HepG2 (cell line): ENCODE data around the gene WNT3. TPM values are rescaled to one million over a fixed set of nuclear protein-coding genes. Genes with fewer than 3 reads are reported as not detected.

Experiments used
- ATAC-seq: fragments of 200-7000 bp; cut with Tn5 transposase; 3 replicates; pipeline ENCODE4 v1.9.1; 2020; ENCODE audit warnings: mild to moderate bottlenecking, moderate library complexity
- BruUV-seq: library from RNA; stranded (reverse); fragments of 400-500 nt; replicated peaks from 2 replicates; lab custom pipeline; 2021; lab: Mats Ljungman, UMichigan
- CTCF ChIA-PET: fragments of 300-600 bp; formaldehyde crosslinking; extraction: SDS; loops from one replicate; lab custom pipeline; 2021; ENCODE audit warnings: low total read pairs, inconsistent platforms, low intra/inter-chr PET ratio; lab: Yijun Ruan, JAX
- POLR2A ChIA-PET: fragments of 350-600 bp; sonication (Branson Sonifier 250); formaldehyde crosslinking; loops from one replicate; lab custom pipeline; 2020; ENCODE audit warnings: antibody characterized with exemption, inconsistent platforms; lab: Yijun Ruan, JAX
- DNase-seq: peaks from one replicate; pipeline ENCODE4 v3.0.0-alpha.2; 2015; ENCODE audit warnings: low spot score
- FAIRE-seq: peaks from 3 replicates; lab custom pipeline; 2011; peaks lifted over from hg19 to GRCh38; lab: Jason Lieb, UNC
- H2AFZ ChIP-seq: one replicate; pipeline ENCODE4 v1.6.1; 2011; ENCODE audit warnings: low read length, inconsistent platforms
- H3K27ac ChIP-seq: fragments of 300-600 bp; 3 replicates; pipeline ENCODE4 v1.8.0; 2011; ENCODE audit warnings: mixed run types, mild to moderate bottlenecking, mixed read lengths, low read length, inconsistent platforms; ENCODE audit not compliant: insufficient read depth; ENCODE audit errors: extremely low read length
- H3K27me3 ChIP-seq, 2 experiments: fragments of 200-600 bp in 1 of 2; 2 replicates in 1 of 2; 3 replicates in 1 of 2; pipeline versions ENCODE4 v1.6.0 to v1.8.0; 2011; ENCODE audit warnings: low read length in 2 of 2, mild to moderate bottlenecking in 2 of 2, moderate library complexity in 2 of 2, inconsistent platforms in 1 of 2; ENCODE audit not compliant: insufficient read depth in 2 of 2, control insufficient read depth in 1 of 2
- H3K36me3 ChIP-seq, 2 experiments: fragments of 200-600 bp in 1 of 2; replicated peaks in 1 of 2; 2 replicates in 1 of 2; 3 replicates in 1 of 2; pipeline versions ENCODE4 v1.5.1 to v1.8.0; 2011; ENCODE audit warnings: low read length in 2 of 2, inconsistent platforms in 1 of 2; ENCODE audit not compliant: insufficient read depth in 2 of 2, control insufficient read depth in 1 of 2
- H3K4me1 ChIP-seq: 2 replicates; pipeline ENCODE4 v1.5.1; 2012; ENCODE audit warnings: low read length, inconsistent platforms; ENCODE audit not compliant: insufficient read depth
- H3K4me2 ChIP-seq: 2 replicates; pipeline ENCODE4 v1.6.0; 2011; ENCODE audit warnings: low read depth, low read length, inconsistent platforms
- H3K4me3 ChIP-seq, 3 experiments: fragments of 200-600 bp in 1 of 3; sonication (generic), shearing (Covaris generic) in 1 of 3; replicated peaks in 1 of 3; 2 replicates each; pipeline ENCODE4 v1.5.1; 2011 to 2016; ENCODE audit warnings: low read length in 3 of 3, inconsistent platforms in 2 of 3, low read depth in 2 of 3, mild to moderate bottlenecking in 2 of 3, control low read depth in 1 of 3, mixed read lengths in 1 of 3; ENCODE audit not compliant: insufficient read depth in 1 of 3
- H3K79me2 ChIP-seq: one replicate; pipeline ENCODE4 v1.6.1; 2011; ENCODE audit warnings: low read length, inconsistent platforms; ENCODE audit not compliant: insufficient read depth
- H3K9ac ChIP-seq: 2 replicates; pipeline ENCODE4 v1.6.0; 2011; ENCODE audit warnings: mild to moderate bottlenecking, low read depth, low read length, inconsistent platforms; ENCODE audit not compliant: insufficient read depth
- H3K9me3 ChIP-seq: 2 replicates; pipeline ENCODE4 v1.5.1; 2012; ENCODE audit warnings: mild to moderate bottlenecking, low read length
- H4K20me1 ChIP-seq: 2 replicates; pipeline ENCODE4 v1.6.0; 2011; ENCODE audit warnings: inconsistent platforms, mild to moderate bottlenecking, low read length, moderate library complexity; ENCODE audit not compliant: insufficient read depth
- FOXA3 ChIP-seq: IDR thresholded peaks from 2 replicates; pipeline ENCODE4 v1.6.1; 2016; ENCODE audit warnings: missing genetic modification reagents, missing compliant biosample characterization
- IKZF4 ChIP-seq: sonication (generic); formaldehyde crosslinking; IDR thresholded peaks from 2 replicates; pipeline ENCODE4 v1.5.1; 2020; ENCODE audit warnings: borderline replicate concordance, mild to moderate bottlenecking, low read depth, missing genetic modification reagents; ENCODE audit errors: not compliant biosample characterization
- MYC ChIP-seq: sonication (generic); formaldehyde crosslinking; IDR thresholded peaks from 2 replicates; pipeline ENCODE4 v1.9.0; 2021; ENCODE audit warnings: missing genetic modification reagents, borderline replicate concordance
- NR2F1 ChIP-seq, 2 experiments: fragments of 450-650 bp in 1 of 2; formaldehyde crosslinking in 1 of 2; IDR thresholded peaks; 2 replicates each; pipeline versions ENCODE4 v1.5.0 to v1.6.1; 2016 to 2020; ENCODE audit warnings: mild to moderate bottlenecking in 1 of 2, missing compliant biosample characterization in 1 of 2, missing genetic modification reagents in 1 of 2, moderate library complexity in 1 of 2
- PHF8 ChIP-seq: sonication (generic); formaldehyde crosslinking; IDR thresholded peaks from 2 replicates; pipeline ENCODE4 v1.5.0; 2020; ENCODE audit warnings: missing genetic modification reagents
- SAFB2 ChIP-seq: sonication (generic); formaldehyde crosslinking; IDR thresholded peaks from 2 replicates; pipeline ENCODE4 v1.5.1; 2020; ENCODE audit warnings: missing genetic modification reagents, low read depth, mild to moderate bottlenecking, borderline replicate concordance
- ZFP36 ChIP-seq: fragments of 150-350 bp; IDR thresholded peaks from 2 replicates; pipeline ENCODE4 v1.6.1; 2018; ENCODE audit warnings: borderline replicate concordance, low read length, low read depth; ENCODE audit not compliant: partially characterized antibody
- ZNF562 ChIP-seq: sonication (generic); formaldehyde crosslinking; IDR thresholded peaks from 2 replicates; pipeline ENCODE4 v1.8.0; 2022; ENCODE audit warnings: missing genetic modification reagents, borderline replicate concordance
- WGBS: methylation state at CpG from one replicate; pipeline ENCODE4 v1.1.6; 2017; ENCODE audit warnings: low lambda C conversion rate; 5-methylcytosine and 5-hydroxymethylcytosine counted together
- in situ Hi-C: cut with HindIII; loops from 2 replicates; pipeline ENCODE4 v1.10.0; 2017; ENCODE audit warnings: low pct_unique_long_range_greater_than_20kb; ENCODE audit not compliant: extremely low pct_ligation_motif_present
- intact Hi-C: fragments of 100-400 bp; cut with micrococcal nuclease; formaldehyde crosslinking; loops from one replicate; pipeline ENCODE4 v1.10.0; 2022; ENCODE audit not compliant: unreplicated experiment
- polyA plus RNA-seq, 8 experiments: library from polyadenylated mRNA; depleted of rRNA in 3 of 8; stranded (reverse) in 7 of 8; unstranded in 1 of 8; fragments of >200 nt; fragmentation: Illumina TruSeq in 4 of 8; extraction: Trizol in 4 of 8; gene quantifications; 2 replicates each; pipeline versions ENCODE4 v1.2.1 to v1.2.3, GENCODE V29; 2011 to 2016; ENCODE audit warnings: low read depth in 4 of 8, missing spikeins in 1 of 8, mixed read lengths in 1 of 8; ENCODE audit not compliant: insufficient read depth in 1 of 8
- total RNA-seq, 5 experiments: library from RNA; depleted of rRNA; stranded (reverse); fragments of >200 nt; fragmentation: Illumina TruSeq; extraction: Trizol; gene quantifications; 2 replicates each; pipeline ENCODE4 v1.2.3, GENCODE V29; 2016; ENCODE audit warnings: low read depth in 1 of 5
- TF ChIP-seq, protein P1 (sequence below): sonication (generic); formaldehyde crosslinking; IDR thresholded peaks from 2 replicates; pipeline ENCODE4 v1.5.0; 2020; ENCODE audit warnings: mild to moderate bottlenecking, missing genetic modification reagents, borderline replicate concordance

WNT3 gene
- total and polyA plus RNA-seq, 2 of the 13 experiments (the other 11 are each of a cell fraction or from before 2014, with no cell fraction given), result 8.5 to 10.3 TPM

DNA sequence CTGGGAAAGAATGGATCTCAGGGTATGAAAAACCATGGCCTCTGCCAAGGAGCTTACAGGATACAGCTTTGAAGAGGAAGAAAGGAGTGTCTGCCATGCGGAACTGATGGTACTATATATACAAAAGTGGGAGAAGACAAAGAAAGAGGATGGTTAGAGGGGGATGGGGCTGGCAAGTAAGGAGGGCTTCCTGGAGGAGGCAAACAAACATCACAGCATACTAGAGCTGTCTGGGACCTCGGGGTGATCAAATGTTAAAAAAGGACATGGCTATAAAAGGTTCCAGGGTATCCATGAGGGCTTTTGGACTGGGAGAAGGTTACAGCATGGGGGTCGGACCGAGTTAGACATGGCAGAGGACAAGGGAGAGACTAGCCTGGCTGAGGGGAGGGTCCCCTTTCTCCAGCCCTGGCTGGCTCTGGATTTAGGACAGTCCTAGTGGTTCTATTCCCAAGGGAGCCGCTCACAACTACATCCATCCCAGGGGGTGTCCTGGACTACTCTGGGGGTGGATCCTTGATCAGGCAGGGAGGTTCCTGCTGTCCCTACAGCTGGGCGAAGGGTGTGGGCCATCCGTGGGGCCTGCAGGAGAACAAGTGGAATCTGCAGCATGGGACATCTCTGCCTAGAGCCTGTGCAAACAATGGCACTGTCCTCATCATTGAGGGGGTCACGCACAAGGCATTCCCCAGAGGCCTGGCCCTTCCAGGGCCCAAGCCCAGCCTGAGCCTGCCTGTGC is 45.1 kb upstream of the WNT3 start:
- 29% methylated on average over 5 of the region's 8 CpGs for WGBS
- peaks cover 40% of the 10 kb centered on the region for H3K4me1 ChIP-seq
- H3K9ac ChIP-seq, result no peak overlapping the region
- no peaks in the 10 kb centered on the region for H4K20me1 ChIP-seq
- POLR2A ChIA-PET, result no interaction called here
- no peak for ATAC-seq
- no peak for DNase-seq
- FAIRE-seq, result no peak
- no TSS peak for BruUV-seq
- no peaks in the 10 kb centered on the region for H3K9me3 ChIP-seq
- no peak for TF ChIP-seq ZNF562
- TF ChIP-seq FOXA3 (CRISPR knock-in tag), result no peak
- TF ChIP-seq ZFP36, result peak; percentile 30
- peaks cover 10 to 32% of the 10 kb centered on the region in 2 experiments; a peak in 3 of 5 replicates for H3K27me3 ChIP-seq
- H3K27ac ChIP-seq, result no peak overlapping the region
- no peak overlapping the region for H3K4me2 ChIP-seq
- CTCF ChIA-PET, result no interaction called here
- no peaks in the 10 kb centered on the region for H3K79me2 ChIP-seq
- H3K4me3 ChIP-seq, result no peak overlapping the region
- no peaks in the 10 kb centered on the region for H3K36me3 ChIP-seq
- intact Hi-C loops, result no loop called here
- H2AFZ ChIP-seq, result no peak overlapping the region
- in situ Hi-C loops, result no loop called here

DNA sequence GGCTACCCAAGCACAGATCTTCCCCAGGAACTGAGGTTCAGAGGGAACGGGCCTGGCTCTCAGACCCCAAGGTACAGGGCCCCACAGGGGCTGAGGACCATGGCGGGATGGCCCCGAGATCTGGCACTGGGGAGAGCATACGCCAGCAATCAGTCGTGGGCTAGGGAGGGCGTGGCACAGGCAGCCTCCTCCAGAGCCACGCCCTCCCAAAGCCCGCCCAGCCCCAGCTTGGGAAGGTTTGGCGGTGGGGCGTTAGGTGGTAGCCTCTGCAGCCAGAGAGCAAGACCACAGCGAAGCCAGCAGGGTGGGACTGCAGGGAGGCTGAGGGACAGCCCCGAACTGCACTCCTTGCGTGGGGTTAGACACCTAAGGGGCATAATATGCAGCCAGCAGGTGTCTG is 44.5 kb upstream of the WNT3 start:
- no peak overlapping the region for H3K9ac ChIP-seq
- H3K9me3 ChIP-seq, result no peaks in the 10 kb centered on the region
- peaks cover 10 to 32% of the 10 kb centered on the region in 2 experiments; a peak in 3 of 5 replicates for H3K27me3 ChIP-seq
- FAIRE-seq (no peak), ATAC-seq (peak; percentile 19; the same call in 2 of the 3 replicates), DNase-seq (no peak)
- CTCF ChIA-PET, result no interaction called here
- no peak overlapping the region for H3K4me2 ChIP-seq
- no peak overlapping the region for H3K4me3 ChIP-seq
- in situ Hi-C loops (no loop called here), intact Hi-C loops (no loop called here)
- POLR2A ChIA-PET, result no interaction called here
- H3K4me1 ChIP-seq, result peaks cover 34% of the 10 kb centered on the region
- no TSS peak for BruUV-seq
- no peaks in the 10 kb centered on the region for H3K79me2 ChIP-seq
- H3K36me3 ChIP-seq, result no peaks in the 10 kb centered on the region
- H3K27ac ChIP-seq, result no peak overlapping the region
- H4K20me1 ChIP-seq, result no peaks in the 10 kb centered on the region
- WGBS, result 42% methylated on average over 12 of the region's 13 CpGs
- no peak overlapping the region for H2AFZ ChIP-seq
- TF ChIP-seq NR2F1 (CRISPR knock-in tag; IDR thresholded peaks at IDR 0.05), result no peak
- no peak for TF ChIP-seq PHF8 (CRISPR knock-in tag)
- TF ChIP-seq MYC (CRISPR knock-in tag), result peak; percentile 20; the same call in 1 of the 2 replicates
- TF ChIP-seq, protein P1, sequence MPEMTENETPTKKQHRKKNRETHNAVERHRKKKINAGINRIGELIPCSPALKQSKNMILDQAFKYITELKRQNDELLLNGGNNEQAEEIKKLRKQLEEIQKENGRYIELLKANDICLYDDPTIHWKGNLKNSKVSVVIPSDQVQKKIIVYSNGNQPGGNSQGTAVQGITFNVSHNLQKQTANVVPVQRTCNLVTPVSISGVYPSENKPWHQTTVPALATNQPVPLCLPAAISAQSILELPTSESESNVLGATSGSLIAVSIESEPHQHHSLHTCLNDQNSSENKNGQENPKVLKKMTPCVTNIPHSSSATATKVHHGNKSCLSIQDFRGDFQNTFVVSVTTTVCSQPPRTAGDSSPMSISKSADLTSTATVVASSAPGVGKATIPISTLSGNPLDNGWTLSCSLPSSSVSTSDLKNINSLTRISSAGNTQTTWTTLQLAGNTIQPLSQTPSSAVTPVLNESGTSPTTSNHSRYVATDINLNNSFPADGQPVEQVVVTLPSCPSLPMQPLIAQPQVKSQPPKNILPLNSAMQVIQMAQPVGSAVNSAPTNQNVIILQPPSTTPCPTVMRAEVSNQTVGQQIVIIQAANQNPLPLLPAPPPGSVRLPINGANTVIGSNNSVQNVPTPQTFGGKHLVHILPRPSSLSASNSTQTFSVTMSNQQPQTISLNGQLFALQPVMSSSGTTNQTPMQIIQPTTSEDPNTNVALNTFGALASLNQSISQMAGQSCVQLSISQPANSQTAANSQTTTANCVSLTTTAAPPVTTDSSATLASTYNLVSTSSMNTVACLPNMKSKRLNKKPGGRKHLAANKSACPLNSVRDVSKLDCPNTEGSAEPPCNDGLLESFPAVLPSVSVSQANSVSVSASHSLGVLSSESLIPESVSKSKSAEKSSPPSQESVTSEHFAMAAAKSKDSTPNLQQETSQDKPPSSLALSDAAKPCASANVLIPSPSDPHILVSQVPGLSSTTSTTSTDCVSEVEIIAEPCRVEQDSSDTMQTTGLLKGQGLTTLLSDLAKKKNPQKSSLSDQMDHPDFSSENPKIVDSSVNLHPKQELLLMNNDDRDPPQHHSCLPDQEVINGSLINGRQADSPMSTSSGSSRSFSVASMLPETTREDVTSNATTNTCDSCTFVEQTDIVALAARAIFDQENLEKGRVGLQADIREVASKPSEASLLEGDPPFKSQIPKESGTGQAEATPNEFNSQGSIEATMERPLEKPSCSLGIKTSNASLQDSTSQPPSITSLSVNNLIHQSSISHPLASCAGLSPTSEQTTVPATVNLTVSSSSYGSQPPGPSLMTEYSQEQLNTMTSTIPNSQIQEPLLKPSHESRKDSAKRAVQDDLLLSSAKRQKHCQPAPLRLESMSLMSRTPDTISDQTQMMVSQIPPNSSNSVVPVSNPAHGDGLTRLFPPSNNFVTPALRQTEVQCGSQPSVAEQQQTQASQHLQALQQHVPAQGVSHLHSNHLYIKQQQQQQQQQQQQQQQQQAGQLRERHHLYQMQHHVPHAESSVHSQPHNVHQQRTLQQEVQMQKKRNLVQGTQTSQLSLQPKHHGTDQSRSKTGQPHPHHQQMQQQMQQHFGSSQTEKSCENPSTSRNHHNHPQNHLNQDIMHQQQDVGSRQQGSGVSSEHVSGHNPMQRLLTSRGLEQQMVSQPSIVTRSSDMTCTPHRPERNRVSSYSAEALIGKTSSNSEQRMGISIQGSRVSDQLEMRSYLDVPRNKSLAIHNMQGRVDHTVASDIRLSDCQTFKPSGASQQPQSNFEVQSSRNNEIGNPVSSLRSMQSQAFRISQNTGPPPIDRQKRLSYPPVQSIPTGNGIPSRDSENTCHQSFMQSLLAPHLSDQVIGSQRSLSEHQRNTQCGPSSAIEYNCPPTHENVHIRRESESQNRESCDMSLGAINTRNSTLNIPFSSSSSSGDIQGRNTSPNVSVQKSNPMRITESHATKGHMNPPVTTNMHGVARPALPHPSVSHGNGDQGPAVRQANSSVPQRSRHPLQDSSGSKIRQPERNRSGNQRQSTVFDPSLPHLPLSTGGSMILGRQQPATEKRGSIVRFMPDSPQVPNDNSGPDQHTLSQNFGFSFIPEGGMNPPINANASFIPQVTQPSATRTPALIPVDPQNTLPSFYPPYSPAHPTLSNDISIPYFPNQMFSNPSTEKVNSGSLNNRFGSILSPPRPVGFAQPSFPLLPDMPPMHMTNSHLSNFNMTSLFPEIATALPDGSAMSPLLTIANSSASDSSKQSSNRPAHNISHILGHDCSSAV, result no peak
- 0 out of 2 replicates have a peak, but pooled peaks have one; percentile 24 for TF ChIP-seq SAFB2 (CRISPR knock-in tag)
- TF ChIP-seq IKZF4 (CRISPR knock-in tag), result no peak
